ENCODE measurements around the gene PAM.

DNA sequence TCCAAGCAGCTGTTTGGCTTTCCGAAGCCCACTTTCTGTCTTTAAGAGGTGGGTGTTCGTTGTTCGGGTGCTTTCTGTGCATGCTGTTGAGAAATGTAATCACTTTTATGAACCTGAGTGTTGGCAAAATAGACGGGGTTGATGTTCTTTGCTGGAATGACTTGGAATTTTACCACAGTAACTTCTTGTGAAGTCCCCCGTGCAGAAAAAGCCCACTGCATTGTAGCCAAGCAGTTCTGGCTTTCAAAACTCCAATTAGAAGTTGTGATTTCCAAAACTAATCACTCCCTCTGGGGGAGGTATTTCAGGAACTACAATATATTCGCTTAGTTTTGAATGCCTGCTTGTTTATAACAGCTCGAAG, 111.1 kb downstream of the PAM start:
- TF ChIP-seq, protein P1, sequence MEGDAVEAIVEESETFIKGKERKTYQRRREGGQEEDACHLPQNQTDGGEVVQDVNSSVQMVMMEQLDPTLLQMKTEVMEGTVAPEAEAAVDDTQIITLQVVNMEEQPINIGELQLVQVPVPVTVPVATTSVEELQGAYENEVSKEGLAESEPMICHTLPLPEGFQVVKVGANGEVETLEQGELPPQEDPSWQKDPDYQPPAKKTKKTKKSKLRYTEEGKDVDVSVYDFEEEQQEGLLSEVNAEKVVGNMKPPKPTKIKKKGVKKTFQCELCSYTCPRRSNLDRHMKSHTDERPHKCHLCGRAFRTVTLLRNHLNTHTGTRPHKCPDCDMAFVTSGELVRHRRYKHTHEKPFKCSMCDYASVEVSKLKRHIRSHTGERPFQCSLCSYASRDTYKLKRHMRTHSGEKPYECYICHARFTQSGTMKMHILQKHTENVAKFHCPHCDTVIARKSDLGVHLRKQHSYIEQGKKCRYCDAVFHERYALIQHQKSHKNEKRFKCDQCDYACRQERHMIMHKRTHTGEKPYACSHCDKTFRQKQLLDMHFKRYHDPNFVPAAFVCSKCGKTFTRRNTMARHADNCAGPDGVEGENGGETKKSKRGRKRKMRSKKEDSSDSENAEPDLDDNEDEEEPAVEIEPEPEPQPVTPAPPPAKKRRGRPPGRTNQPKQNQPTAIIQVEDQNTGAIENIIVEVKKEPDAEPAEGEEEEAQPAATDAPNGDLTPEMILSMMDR (IDR thresholded peaks at IDR 0.05) = no peak
- no peak for TF ChIP-seq POLR2A (IDR thresholded peaks at IDR 0.05)

Data from transverse colon (tissue), 3 donors.